ENCODE measurements around the gene KCNT2. TPM values are rescaled to one million over a fixed set of nuclear protein-coding genes. Genes with fewer than 3 reads are reported as not detected.

Gene KCNT2
- total and polyA plus RNA-seq, 2 donors: 4.7 to 31.2 TPM

DNA sequence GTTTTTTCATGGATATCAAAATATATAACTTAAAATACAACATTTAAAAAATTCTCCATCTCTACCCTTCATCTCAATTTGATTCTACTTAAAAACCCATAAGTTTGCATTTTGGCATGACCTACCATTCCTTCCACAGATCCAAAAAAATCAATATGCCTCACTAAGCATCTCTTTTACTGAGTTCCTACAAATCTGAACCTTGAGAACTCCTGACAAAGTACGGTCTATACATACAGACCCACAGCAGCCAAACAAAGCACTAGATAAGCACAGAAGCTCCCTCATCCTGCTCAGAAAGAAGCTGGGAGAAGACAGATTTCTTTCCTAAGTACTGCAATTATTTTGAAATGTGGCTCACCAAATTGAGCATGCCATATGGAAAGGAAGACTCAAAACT is 167.5 kb downstream of the KCNT2 start:
- DNase-seq (ENCODE audit: extremely low spot score): no peak
- Histone ChIP-seq H3K36me3 (ENCODE audit: insufficient read depth) (no peaks in the 10 kb centered on the region), H3K4me3 (ENCODE audit: low read depth, low read length) (no peak overlapping the region), H3K27ac (ENCODE audit: low read depth) (no peak overlapping the region), H3K4me1 (ENCODE audit: insufficient read depth) (no peaks in the 10 kb centered on the region)
- 84% methylated on average over 1 of the region's 1 CpG for WGBS

DNA sequence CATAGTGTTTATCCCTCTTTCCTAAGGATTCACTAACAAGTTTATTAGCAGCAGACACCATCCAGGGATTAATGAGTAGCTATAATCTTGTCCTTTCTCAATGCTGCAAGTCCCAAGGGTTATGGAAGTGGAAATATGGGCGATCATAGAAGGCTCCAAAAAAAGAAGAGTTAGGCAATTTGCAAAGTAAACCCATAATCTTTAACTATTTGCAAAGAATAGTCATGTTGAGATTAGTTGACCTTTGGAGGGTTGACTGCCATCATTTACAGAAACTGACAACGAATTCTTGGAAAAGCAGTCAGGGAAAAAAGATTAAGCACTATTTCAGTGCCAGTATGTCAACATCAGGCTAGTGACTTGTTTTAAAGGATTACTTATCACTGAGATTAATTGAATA is 169.9 kb downstream of the KCNT2 start:
- H3K27ac ChIP-seq (ENCODE audit: low read depth): no peak overlapping the region
- 17% methylated on average over 2 of the region's 2 CpGs for WGBS
- H3K4me3 ChIP-seq (ENCODE audit: low read depth, low read length): no peak overlapping the region
- no peaks in the 10 kb centered on the region for H3K4me1 ChIP-seq (ENCODE audit: insufficient read depth)
- no peaks in the 10 kb centered on the region for H3K36me3 ChIP-seq (ENCODE audit: insufficient read depth)
- DNase-seq (ENCODE audit: extremely low spot score): no peak

DNA sequence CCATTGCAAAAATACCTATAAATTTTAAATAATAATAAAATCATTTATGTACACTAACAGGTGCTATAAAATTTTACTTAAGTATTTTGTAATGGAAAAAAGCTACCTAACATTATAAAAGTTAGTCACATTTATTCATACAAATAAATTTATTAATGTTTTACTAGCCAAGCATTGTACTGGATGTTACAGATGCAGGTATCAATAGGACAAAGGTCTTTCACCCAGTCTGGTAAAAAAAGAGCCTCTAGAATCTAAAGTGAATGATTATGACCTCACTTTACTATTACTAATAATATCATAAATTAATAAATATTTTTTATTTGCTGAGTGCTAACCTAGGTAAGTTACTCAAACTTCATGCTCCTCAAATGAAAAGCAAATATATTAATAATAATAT is 170.6 kb downstream of the KCNT2 start:
- H3K36me3 ChIP-seq (ENCODE audit: insufficient read depth): no peaks in the 10 kb centered on the region
- no peak for DNase-seq (ENCODE audit: extremely low spot score)
- H3K27ac ChIP-seq (ENCODE audit: low read depth): no peak overlapping the region

DNA sequence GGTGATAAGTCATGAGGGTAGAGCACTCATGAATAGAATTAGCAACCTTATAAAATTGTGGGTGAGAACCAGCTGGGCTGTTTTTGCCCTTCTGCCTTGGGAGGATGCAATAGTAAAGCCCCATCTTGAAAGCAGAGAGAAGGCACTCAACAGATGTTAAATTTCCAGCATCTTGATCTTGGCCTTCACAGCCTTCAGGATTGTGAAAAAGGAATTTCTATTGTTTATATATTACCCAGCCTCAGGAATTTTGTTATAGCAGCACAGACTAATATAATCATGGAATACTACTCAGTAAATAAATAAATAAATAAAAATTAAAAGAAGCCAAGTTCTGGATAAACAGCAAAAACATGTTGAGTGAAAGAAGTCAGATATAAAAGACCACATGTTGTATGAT is 175.2 kb downstream of the KCNT2 start:
- H3K4me3 ChIP-seq (ENCODE audit: low read depth, low read length): no peak overlapping the region
- DNase-seq (ENCODE audit: extremely low spot score): no peak
- no peaks in the 10 kb centered on the region for H3K4me1 ChIP-seq (ENCODE audit: insufficient read depth)
- no peak overlapping the region for H3K27ac ChIP-seq (ENCODE audit: low read depth)
- no peaks in the 10 kb centered on the region for H3K36me3 ChIP-seq (ENCODE audit: insufficient read depth)

More for the DNA sequence above, 170.6 kb downstream of the KCNT2 start:
- H3K4me1 ChIP-seq (ENCODE audit: insufficient read depth): no peaks in the 10 kb centered on the region
- no peak overlapping the region for H3K4me3 ChIP-seq (ENCODE audit: low read depth, low read length)

DNA sequence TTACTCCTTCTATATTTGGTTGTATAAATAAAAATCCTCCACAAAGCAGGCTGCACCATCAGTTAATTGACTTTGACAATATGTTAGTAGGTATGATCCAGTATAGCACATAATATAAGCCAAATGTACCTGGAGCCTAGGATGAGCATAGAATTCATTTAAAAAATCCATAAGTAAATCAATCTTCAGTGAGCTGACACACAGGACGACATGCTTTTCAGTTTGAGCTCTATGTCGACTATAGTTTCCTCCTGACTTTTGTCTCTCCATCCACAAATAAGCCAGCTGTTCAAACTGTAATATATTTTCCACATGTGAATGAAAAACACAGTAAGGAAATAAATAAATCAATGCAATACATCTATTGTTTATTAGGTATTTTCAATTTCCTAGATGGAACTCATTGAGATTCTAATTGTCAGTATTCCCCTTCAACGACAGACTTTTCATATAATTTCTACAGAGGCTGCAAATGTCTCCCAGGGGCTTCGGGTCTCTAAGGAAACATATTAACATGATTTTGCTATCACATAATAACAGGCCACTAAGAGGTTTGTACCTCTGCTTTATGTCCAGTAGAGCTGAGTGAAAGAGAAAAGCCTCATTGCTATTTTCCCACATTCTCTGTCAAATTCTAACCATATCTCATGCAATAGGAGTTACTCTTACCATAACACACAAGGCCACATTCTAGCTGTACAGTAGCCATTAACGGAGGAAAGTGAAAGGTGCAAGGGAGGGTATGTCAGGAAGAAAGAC is 180.1 kb downstream of the KCNT2 start:
- Histone ChIP-seq H3K4me3 (ENCODE audit: low read depth, low read length) (no peak overlapping the region), H3K4me1 (ENCODE audit: insufficient read depth) (no peaks in the 10 kb centered on the region), H3K27ac (ENCODE audit: low read depth) (no peak overlapping the region), H3K36me3 (ENCODE audit: insufficient read depth) (no peaks in the 10 kb centered on the region)
- no peak for DNase-seq (ENCODE audit: extremely low spot score)
- WGBS: 81% methylated on average over 5 of the region's 5 CpGs

DNA sequence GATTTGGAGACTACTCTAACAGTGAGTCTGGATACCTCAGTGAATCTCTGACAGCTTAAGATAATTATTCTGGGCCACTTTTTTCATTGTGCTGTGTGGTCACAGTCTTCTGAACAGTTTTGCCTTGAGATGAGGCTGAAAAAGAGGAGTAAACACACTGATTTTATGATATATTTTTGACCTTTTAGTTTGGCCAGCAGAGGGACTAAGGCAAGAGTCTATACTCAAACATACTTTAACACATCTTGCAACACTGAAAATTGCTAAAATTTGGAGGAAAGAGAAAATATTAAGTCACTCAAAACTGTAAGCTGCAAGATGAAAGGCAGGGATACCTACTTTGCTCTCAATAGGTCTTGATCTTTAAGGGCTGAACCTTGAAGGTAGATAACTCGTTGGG is 182.7 kb downstream of the KCNT2 start:
- no peak overlapping the region for H3K27ac ChIP-seq (ENCODE audit: low read depth)
- WGBS: 91% methylated on average over 1 of the region's 1 CpG
- DNase-seq (ENCODE audit: extremely low spot score): no peak
- H3K4me1 ChIP-seq (ENCODE audit: insufficient read depth): no peaks in the 10 kb centered on the region
- no peak overlapping the region for H3K4me3 ChIP-seq (ENCODE audit: low read depth, low read length)
- no peaks in the 10 kb centered on the region for H3K36me3 ChIP-seq (ENCODE audit: insufficient read depth)

DNA sequence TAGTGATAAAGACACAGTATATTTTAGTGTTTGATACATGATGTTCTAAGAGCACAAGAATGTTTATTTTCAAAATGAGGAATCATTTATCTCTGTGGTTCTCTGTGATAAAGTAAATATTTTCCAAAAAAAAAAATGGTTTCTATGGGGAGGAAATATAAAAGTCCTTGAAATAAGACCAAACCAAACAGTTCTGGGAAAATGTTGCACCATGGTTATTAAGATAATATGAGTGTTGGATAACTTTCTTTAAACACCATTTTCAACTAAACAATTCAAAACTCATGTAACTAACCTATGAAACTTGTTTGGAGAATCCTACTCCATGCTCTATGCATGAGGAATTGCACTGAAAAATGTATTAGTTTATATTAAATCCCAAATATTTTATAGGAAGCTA is 184.6 kb downstream of the KCNT2 start:
- Histone ChIP-seq H3K4me1 (ENCODE audit: insufficient read depth) (no peaks in the 10 kb centered on the region), H3K36me3 (ENCODE audit: insufficient read depth) (no peaks in the 10 kb centered on the region), H3K4me3 (ENCODE audit: low read depth, low read length) (no peak overlapping the region), H3K27ac (ENCODE audit: low read depth) (no peak overlapping the region)
- DNase-seq (ENCODE audit: extremely low spot score): no peak

DNA sequence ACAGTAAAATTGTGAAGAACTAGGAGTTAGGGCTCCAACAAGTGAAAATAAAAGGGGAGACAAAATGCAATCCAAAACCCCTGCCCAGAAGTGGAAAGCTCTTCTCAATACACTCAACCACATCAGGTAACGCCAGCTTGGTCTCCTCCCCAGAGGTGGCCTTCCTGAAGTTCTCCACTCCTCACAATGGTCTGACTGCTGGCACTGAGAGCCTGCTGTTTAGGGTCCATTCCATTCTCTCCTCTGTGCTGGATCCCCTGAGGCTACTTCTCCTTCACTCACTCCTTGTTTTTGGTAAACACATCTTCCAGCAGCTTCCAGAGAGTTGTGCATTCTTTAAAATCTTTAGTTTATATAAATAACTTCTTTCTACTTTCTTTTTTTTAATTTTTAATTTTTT is 189.5 kb downstream of the KCNT2 start:
- H3K4me3 ChIP-seq (ENCODE audit: low read depth, low read length): no peak overlapping the region
- no peak for DNase-seq (ENCODE audit: extremely low spot score)
- H3K27ac ChIP-seq (ENCODE audit: low read depth): no peak overlapping the region
- H3K4me1 ChIP-seq (ENCODE audit: insufficient read depth): no peaks in the 10 kb centered on the region
- H3K36me3 ChIP-seq (ENCODE audit: insufficient read depth): no peaks in the 10 kb centered on the region
- WGBS: 96% methylated on average over 1 of the region's 1 CpG

DNA sequence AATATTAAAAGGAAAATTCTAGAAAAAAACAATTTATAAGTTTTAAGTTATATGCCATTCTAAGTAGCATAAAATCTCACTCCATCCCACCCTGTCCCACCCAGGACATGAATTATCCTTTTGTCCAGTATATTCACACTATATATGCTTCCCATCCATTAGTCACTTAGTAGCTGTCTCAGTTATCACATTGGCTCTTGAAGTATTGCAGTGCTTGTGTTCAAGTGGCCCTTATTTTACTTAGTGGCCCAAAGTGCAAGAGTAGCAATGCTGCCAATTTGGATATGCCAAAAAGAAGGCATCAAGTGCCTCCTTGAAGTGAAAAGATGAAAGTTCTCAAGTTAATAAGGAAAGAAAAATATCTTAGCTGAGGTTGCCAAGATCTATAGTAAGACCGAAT is 192.3 kb downstream of the KCNT2 start:
- Histone ChIP-seq H3K36me3 (ENCODE audit: insufficient read depth) (no peaks in the 10 kb centered on the region), H3K27ac (ENCODE audit: low read depth) (no peak overlapping the region), H3K4me3 (ENCODE audit: low read depth, low read length) (no peak overlapping the region), H3K4me1 (ENCODE audit: insufficient read depth) (no peaks in the 10 kb centered on the region)
- WGBS: 100% methylated on average over 1 of the region's 1 CpG
- no peak for DNase-seq (ENCODE audit: extremely low spot score)

DNA sequence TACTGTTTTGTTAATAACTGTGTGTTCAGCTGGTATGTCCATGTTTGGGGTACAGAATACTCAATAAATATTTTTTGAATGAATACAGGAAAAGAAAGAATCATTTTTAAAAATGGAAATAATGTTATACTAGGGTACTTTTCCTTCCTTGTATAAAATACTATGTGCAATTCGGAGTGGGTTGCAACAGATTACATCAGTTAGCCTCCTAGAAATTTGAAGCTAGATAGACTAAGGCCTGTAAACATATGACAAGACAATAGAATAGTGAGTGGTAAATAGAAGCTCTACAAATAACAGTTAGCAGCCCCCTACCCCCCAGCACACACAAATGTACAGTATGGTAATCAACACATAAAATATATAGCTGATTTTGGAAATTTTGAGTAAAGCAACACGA is 195.9 kb downstream of the KCNT2 start:
- no peaks in the 10 kb centered on the region for H3K36me3 ChIP-seq (ENCODE audit: insufficient read depth)
- DNase-seq (ENCODE audit: extremely low spot score): no peak
- H3K4me1 ChIP-seq (ENCODE audit: insufficient read depth): no peaks in the 10 kb centered on the region
- WGBS: 93% methylated on average over 2 of the region's 2 CpGs
- H3K27ac ChIP-seq (ENCODE audit: low read depth): no peak overlapping the region
- H3K4me3 ChIP-seq (ENCODE audit: low read depth, low read length): no peak overlapping the region

DNA sequence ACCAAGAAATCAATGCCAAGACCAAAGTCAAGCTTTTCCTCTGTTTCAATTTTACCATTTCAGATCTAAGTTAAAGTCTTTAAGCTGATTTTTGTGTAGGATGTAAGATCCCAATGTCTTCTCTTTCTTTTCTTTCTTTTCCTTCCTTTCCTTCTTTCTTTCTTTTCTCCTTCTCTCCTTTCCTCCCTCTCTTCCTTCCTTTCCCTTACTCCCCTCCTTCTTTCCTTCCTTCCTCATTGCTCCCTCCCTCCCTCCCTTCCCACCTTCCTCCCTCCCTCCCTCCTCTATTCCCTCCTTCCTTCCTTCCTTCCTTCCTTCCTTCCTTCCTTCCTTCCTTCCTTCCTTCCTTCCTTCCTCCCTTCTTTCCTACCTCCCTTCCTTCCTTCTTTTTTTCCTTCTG is 197.5 kb downstream of the KCNT2 start:
- Histone ChIP-seq H3K27ac (ENCODE audit: low read depth) (no peak overlapping the region), H3K36me3 (ENCODE audit: insufficient read depth) (no peaks in the 10 kb centered on the region), H3K4me3 (ENCODE audit: low read depth, low read length) (no peak overlapping the region), H3K4me1 (ENCODE audit: insufficient read depth) (no peaks in the 10 kb centered on the region)
- DNase-seq (ENCODE audit: extremely low spot score): no peak

DNA sequence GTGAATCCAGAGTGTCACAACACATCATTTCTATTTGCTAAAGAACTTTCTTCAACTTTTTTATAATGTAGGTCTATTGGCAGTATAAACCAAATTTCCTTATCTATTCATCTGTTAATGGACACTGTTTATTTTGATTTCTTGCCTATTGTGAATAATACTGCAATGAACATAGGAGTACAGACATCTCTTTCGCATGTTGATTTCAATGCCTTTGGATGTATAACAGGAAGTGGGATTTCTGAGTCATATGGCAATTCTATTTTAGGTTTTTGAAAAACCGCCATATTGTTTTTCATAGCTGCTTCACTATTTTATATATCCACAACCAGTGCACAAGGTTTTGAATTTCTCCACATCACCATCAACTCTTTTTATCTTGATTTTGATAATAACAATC is 198.7 kb downstream of the KCNT2 start:
- Histone ChIP-seq H3K36me3 (ENCODE audit: insufficient read depth) (no peaks in the 10 kb centered on the region), H3K27ac (ENCODE audit: low read depth) (no peak overlapping the region), H3K4me1 (ENCODE audit: insufficient read depth) (no peaks in the 10 kb centered on the region), H3K4me3 (ENCODE audit: low read depth, low read length) (no peak overlapping the region)
- 93% methylated on average over 2 of the region's 2 CpGs for WGBS
- DNase-seq (ENCODE audit: extremely low spot score): no peak

DNA sequence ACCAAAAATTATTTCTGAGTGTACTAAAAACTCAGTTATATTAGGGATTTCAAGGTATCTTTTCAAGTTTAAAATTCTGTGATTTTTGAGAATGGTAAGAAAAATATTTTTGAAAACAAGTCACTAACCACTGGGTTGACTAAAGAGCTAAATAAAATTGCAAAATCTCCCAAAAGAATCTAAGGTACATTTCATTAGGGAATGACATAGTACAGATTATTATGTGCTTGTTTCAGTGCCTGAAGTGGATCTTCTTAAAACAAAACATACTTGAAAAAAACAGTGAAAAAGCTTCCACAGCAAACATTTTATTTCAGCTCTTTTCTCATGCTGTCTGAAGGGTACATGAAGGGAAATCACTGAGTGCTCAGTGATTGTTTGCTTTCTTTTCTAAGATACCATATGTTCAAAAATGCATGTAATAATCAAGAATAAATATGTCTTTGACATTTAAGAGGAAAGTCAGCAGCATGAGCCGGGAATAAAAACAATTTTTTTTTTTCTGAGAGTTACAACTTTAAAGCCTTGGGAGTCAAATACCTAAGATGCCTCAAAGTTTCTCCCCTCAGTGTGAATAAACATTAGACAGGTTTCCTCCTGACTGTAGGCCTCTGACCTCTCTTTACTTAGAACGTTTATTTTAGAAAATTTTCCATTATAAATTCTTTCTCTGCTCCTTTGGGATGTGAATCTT is 200.7 kb downstream of the KCNT2 start:
- Histone ChIP-seq H3K36me3 (ENCODE audit: insufficient read depth) (no peaks in the 10 kb centered on the region), H3K4me3 (ENCODE audit: low read depth, low read length) (no peak overlapping the region), H3K4me1 (ENCODE audit: insufficient read depth) (no peaks in the 10 kb centered on the region), H3K27ac (ENCODE audit: low read depth) (peak overlapping the region; percentile 77)
- 13% methylated on average over 2 of the region's 2 CpGs for WGBS
- DNase-seq (ENCODE audit: extremely low spot score): no peak

DNA sequence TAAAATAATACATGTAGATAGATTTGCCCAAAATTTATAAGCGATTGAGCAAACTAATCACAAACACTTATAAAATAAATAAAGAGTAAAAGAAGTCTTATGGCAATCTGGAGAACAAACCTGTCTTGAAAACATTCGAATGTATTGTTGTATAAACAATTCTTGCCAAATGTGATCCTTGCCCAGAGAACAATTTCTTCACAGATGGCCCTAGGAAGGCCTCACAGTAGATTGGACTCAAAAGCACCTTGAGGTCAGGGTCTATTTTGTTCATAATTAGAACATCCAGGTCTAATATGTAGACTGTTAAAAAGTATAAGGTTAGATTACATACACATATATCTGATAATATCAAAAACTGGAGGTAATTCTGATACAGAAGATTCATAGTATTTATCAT is 202.4 kb downstream of the KCNT2 start:
- DNase-seq (ENCODE audit: extremely low spot score): no peak
- H3K36me3 ChIP-seq (ENCODE audit: insufficient read depth): no peaks in the 10 kb centered on the region
- no peak overlapping the region for H3K27ac ChIP-seq (ENCODE audit: low read depth)
- WGBS: 64% methylated on average over 2 of the region's 2 CpGs
- no peak overlapping the region for H3K4me3 ChIP-seq (ENCODE audit: low read depth, low read length)
- H3K4me1 ChIP-seq (ENCODE audit: insufficient read depth): no peaks in the 10 kb centered on the region

Data from urinary bladder (tissue), 4 donors.